Endodermal cell (in vitro differentiated cells): ENCODE measurements around the gene SIRT7. TPM values are rescaled to one million over a fixed set of nuclear protein-coding genes. Genes with fewer than 3 reads are reported as not detected.

Experiments used
- DNase-seq: peaks from one replicate; pipeline ENCODE4 v3.0.0-alpha.2; 2017
- H3K27ac ChIP-seq: 2 replicates; pipeline ENCODE4 v1.5.1; 2013; ENCODE audit warnings: mild to moderate bottlenecking, low read depth, low read length, moderate library complexity
- H3K27me3 ChIP-seq: 2 replicates; pipeline ENCODE4 v1.6.1; 2013; ENCODE audit warnings: mild to moderate bottlenecking, low read length, moderate library complexity; ENCODE audit not compliant: insufficient read depth, control insufficient read depth, poor library complexity, severe bottlenecking
- H3K36me3 ChIP-seq: 2 replicates; pipeline ENCODE4 v1.7.0; 2013; ENCODE audit warnings: mild to moderate bottlenecking, low read length, moderate library complexity; ENCODE audit not compliant: control insufficient read depth, insufficient read depth
- H3K4me1 ChIP-seq: one replicate; pipeline ENCODE4 v1.7.0; 2013; ENCODE audit warnings: low read length; ENCODE audit not compliant: control insufficient read depth, insufficient read depth
- H3K4me3 ChIP-seq: 2 replicates; pipeline ENCODE4 v1.5.1; 2013; ENCODE audit warnings: mild to moderate bottlenecking, low read length, moderate library complexity
- H3K9ac ChIP-seq: 2 replicates; pipeline ENCODE4 v1.6.1; 2013; ENCODE audit warnings: mild to moderate bottlenecking, low read length, moderate library complexity; ENCODE audit not compliant: poor library complexity, severe bottlenecking; ENCODE audit errors: extremely low read depth
- H3K9me3 ChIP-seq: 2 replicates; pipeline ENCODE4 v1.6.1; 2013; ENCODE audit warnings: mild to moderate bottlenecking, low read length, moderate library complexity; ENCODE audit not compliant: control insufficient read depth
- H3K27ac Mint-ChIP-seq: 2 replicates; pipeline ENCODE4 v1.8.0; 2020; ENCODE audit warnings: mixed read lengths
- H3K27me3 Mint-ChIP-seq: 2 replicates; pipeline ENCODE4 v1.8.0; 2021; ENCODE audit warnings: mild to moderate bottlenecking, mixed read lengths; ENCODE audit not compliant: insufficient read depth
- H3K36me3 Mint-ChIP-seq: 2 replicates; pipeline ENCODE4 v1.8.0; 2020; ENCODE audit warnings: low read depth, mixed read lengths
- H3K4me1 Mint-ChIP-seq: 2 replicates; pipeline ENCODE4 v1.8.0; 2020; ENCODE audit warnings: mixed read lengths
- H3K4me3 Mint-ChIP-seq: 2 replicates; pipeline ENCODE4 v1.8.0; 2020; ENCODE audit warnings: mild to moderate bottlenecking, moderate library complexity, mixed read lengths
- H3K9me3 Mint-ChIP-seq: 2 replicates; pipeline ENCODE4 v1.8.0; 2020; ENCODE audit warnings: mild to moderate bottlenecking, mixed read lengths
- CTCF ChIP-seq: fragments of 200-600 bp; sonication (generic); conservative IDR thresholded peaks from 2 replicates; pipeline ENCODE4 v1.5.0; 2021; ENCODE audit warnings: antibody characterized with exemption, mild to moderate bottlenecking
- WGBS, 2 experiments: methylation state at CpG; one replicate each; pipeline versions ENCODE4 v1.1.5 to v1.1.7; 2013; ENCODE audit warnings: missing lambda C conversion rate in 2 of 2, mixed read lengths in 1 of 2; ENCODE audit not compliant: insufficient coverage in 1 of 2, insufficient read length in 1 of 2; 5-methylcytosine and 5-hydroxymethylcytosine counted together
- total RNA-seq, 2 donors: library from RNA; stranded (reverse); fragmentation: NEBNext Ultra II Directional in 1 of 2; extraction: Animal tissue kit (Norgen Biotek cat#: 25700) in 1 of 2; gene quantifications; 2 replicates in 1 of 2; 3 replicates in 1 of 2; pipeline ENCODE4 v1.2.1, GENCODE V29; 2021

The SIRT7 gene
- total RNA-seq, 2 donors from 2014 or later: 21.8 to 22.1 TPM

DNA sequence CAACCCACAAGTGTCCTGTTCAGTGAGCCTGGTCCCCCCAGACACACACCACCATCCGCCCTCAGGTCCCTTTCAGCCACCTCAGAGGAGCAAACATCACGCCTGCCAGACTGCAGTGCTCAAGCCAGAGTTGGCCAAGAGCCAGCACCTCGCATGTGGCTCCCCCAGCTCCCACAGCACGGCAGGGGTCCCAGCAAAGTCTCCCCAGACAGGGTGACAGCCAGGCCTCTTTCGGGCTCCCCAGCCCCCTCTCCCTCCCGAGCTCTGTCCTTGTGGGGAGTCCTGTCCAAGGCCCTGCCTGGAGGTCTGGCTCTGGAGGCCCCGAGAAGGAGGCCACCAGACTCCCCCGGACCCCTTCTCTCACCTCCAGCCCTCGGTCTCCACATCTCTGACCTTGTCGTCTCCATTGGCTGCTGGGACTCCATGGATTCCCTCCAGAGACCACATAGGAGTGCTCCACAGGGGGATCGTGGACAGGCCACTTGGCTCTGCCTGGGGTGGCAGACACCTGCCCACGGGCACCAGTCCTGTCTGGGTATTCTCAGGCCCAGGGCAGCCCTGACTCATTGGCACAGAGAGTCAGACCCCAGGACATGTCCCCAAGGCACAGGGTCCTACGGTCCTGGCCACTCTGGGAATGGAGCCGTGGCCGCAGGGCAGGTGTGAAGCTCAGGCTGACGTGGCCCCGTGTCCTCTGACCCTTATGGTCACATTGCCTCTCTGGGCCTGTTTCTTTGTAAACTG is 30.8 kb upstream of the SIRT7 start:
- Mint-ChIP-seq H3K27me3 (peaks cover 15% of the 10 kb centered on the region), H3K9me3 (no peaks in the 10 kb centered on the region), H3K4me1 (no peaks in the 10 kb centered on the region), H3K4me3 (no peak overlapping the region), H3K27ac (no peak overlapping the region), H3K36me3 (no peaks in the 10 kb centered on the region)
- Histone ChIP-seq H3K36me3 (no peaks in the 10 kb centered on the region), H3K4me3 (no peak overlapping the region), H3K4me1 (no peaks in the 10 kb centered on the region), H3K27me3 (no peaks in the 10 kb centered on the region), H3K9me3 (no peaks in the 10 kb centered on the region), H3K27ac (no peak overlapping the region), H3K9ac (no peak overlapping the region)
- DNase-seq: no peak
- 80 to 88% methylated on average over 9 to 17 of the region's 17 CpGs for WGBS, 2 experiments
- TF ChIP-seq CTCF: no peak

DNA sequence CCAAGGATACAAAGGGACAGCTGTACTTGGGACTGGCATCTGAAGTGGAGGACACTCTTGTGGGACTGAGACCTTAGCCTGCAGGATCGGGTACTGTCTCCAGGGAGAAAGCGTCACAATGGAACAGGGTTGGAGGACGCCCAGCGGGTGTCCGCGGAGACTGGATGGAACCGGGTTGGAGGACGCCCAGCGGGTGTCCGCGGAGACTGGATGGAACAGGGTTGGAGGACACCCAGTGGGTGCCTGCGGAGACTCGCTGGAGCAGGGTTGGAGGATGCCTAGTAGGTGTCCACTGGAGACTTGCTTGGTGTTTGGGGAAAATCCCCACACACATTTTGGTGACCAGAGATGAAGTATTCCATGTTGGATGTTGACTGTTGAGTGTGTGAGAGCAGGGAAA is 29.2 kb upstream of the SIRT7 start, which contains the start of gene MYADML2:
MYADML2 (minus strand) TSS at position 45 of the 400 bp plus-strand sequence. CDS start 5,492 bp downstream, outside the sequence.
- Mint-ChIP-seq H3K4me1 (no peaks in the 10 kb centered on the region), H3K4me3 (no peak within 1 kb of the TSS), H3K9me3 (no peaks in the 10 kb centered on the region), H3K27ac (no peak within 1 kb of the TSS), H3K27me3 (peaks cover 21% of the 10 kb centered on the region), H3K36me3 (no peaks in the 10 kb centered on the region)
- no peaks in the 10 kb centered on the region for H3K27me3 ChIP-seq
- no peak for DNase-seq
- no peak within 1 kb of the TSS for H3K9ac ChIP-seq
- H3K9me3 ChIP-seq: no peaks in the 10 kb centered on the region
- no peak within 1 kb of the TSS for H3K4me3 ChIP-seq
- no peaks in the 10 kb centered on the region for H3K4me1 ChIP-seq
- no peak within 1 kb of the TSS for H3K27ac ChIP-seq
- no peaks in the 10 kb centered on the region for H3K36me3 ChIP-seq
- no peak for TF ChIP-seq CTCF
- WGBS, 2 experiments: 90 to 95% methylated on average over 8 to 13 of the region's 13 CpGs

DNA sequence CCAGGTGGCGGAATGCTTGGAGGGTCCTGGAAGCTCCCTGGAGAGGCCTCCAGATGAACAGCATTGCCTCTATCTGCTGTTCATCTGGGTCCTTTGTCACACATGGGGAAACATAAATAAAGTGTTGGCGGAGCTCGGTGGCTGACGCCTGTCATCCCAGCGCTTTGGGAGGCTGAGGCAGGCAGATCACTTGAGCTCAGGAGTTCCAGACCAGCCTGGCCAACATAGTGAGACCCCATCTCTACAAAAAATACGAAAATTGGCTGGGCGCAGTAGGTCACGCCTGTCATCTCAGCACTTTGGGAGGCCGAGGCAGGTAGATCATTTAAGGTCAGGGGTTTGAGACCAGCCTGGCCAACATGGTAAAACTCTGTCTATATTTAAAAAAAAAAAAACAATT is 26.9 kb upstream of the SIRT7 start:
- TF ChIP-seq CTCF: no peak
- Mint-ChIP-seq H3K4me1 (no peaks in the 10 kb centered on the region), H3K27me3 (peaks cover 22% of the 10 kb centered on the region), H3K27ac (no peak overlapping the region), H3K4me3 (no peak overlapping the region), H3K36me3 (no peaks in the 10 kb centered on the region), H3K9me3 (no peaks in the 10 kb centered on the region)
- Histone ChIP-seq H3K36me3 (no peaks in the 10 kb centered on the region), H3K4me1 (no peaks in the 10 kb centered on the region), H3K27me3 (no peaks in the 10 kb centered on the region), H3K9ac (no peak overlapping the region), H3K9me3 (no peaks in the 10 kb centered on the region), H3K27ac (no peak overlapping the region), H3K4me3 (no peak overlapping the region)
- WGBS, 2 experiments: 85 to 94% methylated on average over 8 to 9 of the region's 9 CpGs
- no peak for DNase-seq
